NCI-H1436 treated with DMSO at 0.1 percent for 48 hours (cell line): Measurements from ENCODE around the gene KLK1.

Source experiments
- DNase-seq: peaks from one replicate; lab custom pipeline; 2025; lab: John Stamatoyannopoulos, UW

Gene KLK1

GRCh38 chr19:50836543-50837195 is 13.1 kb upstream of the KLK1 start:
- no peak for DNase-seq

GRCh38 chr19:50835785-50836542 is 12.4 kb upstream of the KLK1 start:
- DNase-seq, result no peak

- DNase-seq, result no peak
Observed at GRCh38 chr19:50835103-50835784, 11.7 kb upstream of the KLK1 start.

GRCh38 chr19:50833802-50834167 is 10.2 kb upstream of the KLK1 start:
- no peak for DNase-seq

GRCh38 chr19:50833117-50833801 is 9.7 kb upstream of the KLK1 start, which contains the start of gene KLK15:
KLK15 (minus strand) TSS chr19:50833574; CDS start chr19:50831492, 2,082 bp downstream.
- DNase-seq, result no peak

GRCh38 chr19:50832666-50833065 is 9.1 kb upstream of the KLK1 start:
- no peak for DNase-seq

- no peak for DNase-seq
Observed at GRCh38 chr19:50831026-50831396, 7.4 kb upstream of the KLK1 start.

- no peak for DNase-seq
Observed at GRCh38 chr19:50830266-50831025, 6.9 kb upstream of the KLK1 start.

- no peak for DNase-seq
Observed at GRCh38 chr19:50829801-50830200, 6.2 kb upstream of the KLK1 start.

- no peak for DNase-seq
Observed at GRCh38 chr19:50827476-50827875, 3.9 kb upstream of the KLK1 start.

- DNase-seq, result no peak
Observed at GRCh38 chr19:50826492-50827240, 3.1 kb upstream of the KLK1 start.

GRCh38 chr19:50822661-50823208 is 852 bp downstream of the KLK1 start:
- DNase-seq, result no peak

GRCh38 chr19:50821622-50822021 is 2.0 kb downstream of the KLK1 start:
- DNase-seq, result no peak

- DNase-seq, result no peak
Observed at GRCh38 chr19:50821248-50821612, 2.4 kb downstream of the KLK1 start.

GRCh38 chr19:50820549-50821247 is 2.9 kb downstream of the KLK1 start:
- no peak for DNase-seq

GRCh38 chr19:50820086-50820485 is 3.5 kb downstream of the KLK1 start:
- DNase-seq, result no peak

GRCh38 chr19:50819636-50820035 is 4.0 kb downstream of the KLK1 start:
- DNase-seq, result no peak

GRCh38 chr19:50818859-50819472 is 4.6 kb downstream of the KLK1 start:
- DNase-seq, result no peak

GRCh38 chr19:50817941-50818858 is 5.4 kb downstream of the KLK1 start:
- no peak for DNase-seq
